HCT116 (cell line): ENCODE measurements around the gene IQCN. TPM values are rescaled to one million over a fixed set of nuclear protein-coding genes. Genes with fewer than 3 reads are reported as not detected.

Source experiments
- ATAC-seq: fragments of 200-7000 bp; cut with Tn5 transposase; 2 replicates; pipeline ENCODE4 v1.9.1; 2020; ENCODE audit warnings: mild to moderate bottlenecking, moderate library complexity
- BruUV-seq: library from RNA; stranded (reverse); fragments of 400-500 nt; replicated peaks from 2 replicates; lab custom pipeline; 2021; lab: Mats Ljungman, UMichigan
- CTCF ChIA-PET: fragments of 300-600 bp; sonication (Branson Sonifier 250); formaldehyde crosslinking; loops from one replicate; lab custom pipeline; 2021; ENCODE audit warnings: antibody characterized with exemption; lab: Charles Lee
- POLR2A ChIA-PET: fragments of 300-600, 350-600 bp; sonication (Branson Sonifier 250); formaldehyde crosslinking; loops from one replicate; lab custom pipeline; 2021; ENCODE audit warnings: antibody characterized with exemption; lab: Charles Lee
- RAD21 ChIA-PET, 2 experiments: fragments of 300-600 bp; sonication (Branson Sonifier 250); formaldehyde crosslinking; loops; one replicate each; lab custom pipeline; 2023; ENCODE audit warnings: low total read pairs in 2 of 2; ENCODE audit not compliant: uncharacterized antibody in 2 of 2, unreplicated experiment in 2 of 2, low non-redundant PET in 1 of 2; lab: Charles Lee
- DNase-seq: peaks from one replicate; pipeline ENCODE4 v3.0.0-alpha.2; 2010; ENCODE audit warnings: low read depth, low spot score
- H2AFZ ChIP-seq: fragments of 200-600 bp; shearing (Covaris generic), sonication (generic); 2 replicates; pipeline ENCODE4 v1.6.1; 2017; ENCODE audit warnings: low read depth, mixed run types, mixed read lengths, antibody characterized with exemption, low read length; ENCODE audit not compliant: poor library complexity, severe bottlenecking
- H3K27ac ChIP-seq: 2 replicates; pipeline ENCODE4 v1.5.1; 2012; ENCODE audit warnings: low read depth, low read length
- H3K27me3 ChIP-seq: fragments of 200-600 bp; sonication (generic); 2 replicates; pipeline ENCODE4 v1.6.1; 2016; ENCODE audit warnings: mixed run types, low read length, mixed read lengths; ENCODE audit not compliant: insufficient read depth
- H3K36me3 ChIP-seq, 2 experiments: fragments of 200-500 bp in 1 of 2; fragments of 200-600 bp in 1 of 2; sonication (Bioruptor generic) in 1 of 2; sonication (generic) in 1 of 2; 2 replicates each; pipeline versions ENCODE4 v1.5.1 to v1.6.1; 2014 to 2016; ENCODE audit warnings: low read length in 2 of 2, inconsistent platforms in 1 of 2, mixed read lengths in 1 of 2, mixed run types in 1 of 2; ENCODE audit not compliant: insufficient read depth in 2 of 2, control insufficient read depth in 1 of 2
- H3K4me1 ChIP-seq, 2 experiments: fragments of 200-600 bp in 1 of 2; sonication (generic) in 1 of 2; 2 replicates each; pipeline versions ENCODE4 v1.5.1 to v1.6.1; 2012 to 2017; ENCODE audit warnings: low read length in 2 of 2, inconsistent platforms in 1 of 2, mild to moderate bottlenecking in 1 of 2, mixed read lengths in 1 of 2, mixed run types in 1 of 2, moderate library complexity in 1 of 2; ENCODE audit not compliant: insufficient read depth in 2 of 2, control insufficient read depth in 1 of 2
- H3K4me2 ChIP-seq: fragments of 200-600 bp; sonication (generic); 2 replicates; pipeline ENCODE4 v1.6.1; 2017; ENCODE audit warnings: mixed run types, low read length, mixed read lengths
- H3K4me3 ChIP-seq, 2 experiments: fragments of 200-600 bp in 1 of 2; sonication (generic) in 1 of 2; replicated peaks in 1 of 2; 2 replicates each; pipeline ENCODE4 v1.5.1; 2011 to 2016; ENCODE audit warnings: low read length in 2 of 2, control low read depth in 1 of 2, low read depth in 1 of 2, mild to moderate bottlenecking in 1 of 2, mixed read lengths in 1 of 2, mixed run types in 1 of 2
- H3K79me2 ChIP-seq: fragments of 200-600 bp; sonication (generic); 2 replicates; pipeline ENCODE4 v1.6.1; 2017; ENCODE audit warnings: mild to moderate bottlenecking, mixed run types, low read length, moderate library complexity, mixed read lengths; ENCODE audit not compliant: insufficient read depth
- H3K9ac ChIP-seq: fragments of 200-600 bp; sonication (generic); 2 replicates; pipeline ENCODE4 v1.6.1; 2016; ENCODE audit warnings: low read length, mixed read lengths
- H3K9me2 ChIP-seq: fragments of 200-600 bp; sonication (generic), shearing (Covaris generic); 2 replicates; pipeline ENCODE4 v1.6.1; 2017; ENCODE audit warnings: mixed run types, mild to moderate bottlenecking, moderate library complexity; ENCODE audit not compliant: insufficient read depth
- H3K9me3 ChIP-seq, 2 experiments: fragments of 200-500 bp in 1 of 2; fragments of 200-600 bp in 1 of 2; sonication (Bioruptor generic) in 1 of 2; sonication (generic) in 1 of 2; 2 replicates each; pipeline ENCODE4 v1.6.1; 2014 to 2017; ENCODE audit warnings: low read length in 2 of 2, mixed read lengths in 2 of 2, inconsistent platforms in 1 of 2, low read depth in 1 of 2, mild to moderate bottlenecking in 1 of 2, mixed run types in 1 of 2, moderate library complexity in 1 of 2; ENCODE audit not compliant: control insufficient read depth in 1 of 2, insufficient read depth in 1 of 2
- H4K20me1 ChIP-seq: fragments of 200-600 bp; sonication (generic), shearing (Covaris generic); 2 replicates; pipeline ENCODE4 v1.6.1; 2017; ENCODE audit warnings: mixed run types, mild to moderate bottlenecking, moderate library complexity; ENCODE audit not compliant: insufficient read depth
- CBX3 ChIP-seq: IDR thresholded peaks from 2 replicates; pipeline ENCODE4 v1.6.1; 2012; ENCODE audit warnings: low read depth
- EGR1 ChIP-seq: IDR thresholded peaks from 2 replicates; pipeline ENCODE4 v1.6.1; 2012; ENCODE audit warnings: low read depth
- ELF1 ChIP-seq: IDR thresholded peaks from 2 replicates; pipeline ENCODE4 v1.6.1; 2012; ENCODE audit warnings: low read depth, borderline replicate concordance
- EZH2phosphoT487 ChIP-seq: fragments of 200-600 bp; IDR thresholded peaks from 2 replicates; pipeline ENCODE4 v1.6.1; 2018; ENCODE audit warnings: antibody characterized with exemption, borderline replicate concordance
- JUND ChIP-seq: IDR thresholded peaks from 2 replicates; pipeline ENCODE4 v1.6.1; 2012
- POLR2A ChIP-seq: IDR thresholded peaks from 2 replicates; pipeline ENCODE4 v1.7.0; 2011; ENCODE audit warnings: borderline replicate concordance; ENCODE audit not compliant: insufficient read depth, insufficient read length; ENCODE audit errors: extremely low read depth
- POLR2AphosphoS5 ChIP-seq: IDR thresholded peaks from 2 replicates; pipeline ENCODE4 v1.6.1; 2011; ENCODE audit warnings: mild to moderate bottlenecking, low read depth, low read length, moderate library complexity
- RAD21 ChIP-seq: IDR thresholded peaks from 2 replicates; pipeline ENCODE4 v1.6.1; 2012; ENCODE audit warnings: low read depth, mild to moderate bottlenecking
- SIN3A ChIP-seq: IDR thresholded peaks from 2 replicates; pipeline ENCODE4 v1.6.1; 2012; ENCODE audit warnings: low read depth
- SP1 ChIP-seq: IDR thresholded peaks from 2 replicates; pipeline ENCODE4 v1.6.1; 2012; ENCODE audit warnings: low read depth
- SRF ChIP-seq: IDR thresholded peaks from 2 replicates; pipeline ENCODE4 v1.6.1; 2012; ENCODE audit warnings: low read depth
- TCF7L2 ChIP-seq: IDR thresholded peaks from 2 replicates; pipeline ENCODE4 v1.7.0; 2011; ENCODE audit warnings: borderline replicate concordance, inconsistent platforms; ENCODE audit not compliant: insufficient read depth, insufficient read length; ENCODE audit errors: extremely low read depth
- YY1 ChIP-seq: IDR thresholded peaks from 2 replicates; pipeline ENCODE4 v1.6.1; 2011; ENCODE audit warnings: low read length, low read depth, moderate library complexity, mild to moderate bottlenecking; ENCODE audit not compliant: insufficient replicate concordance; ENCODE audit errors: extremely low read depth
- ZNF274 ChIP-seq: fragments of 200-500 bp; sonication (Bioruptor generic); IDR thresholded peaks from 2 replicates; pipeline ENCODE4 v1.6.1; 2014; ENCODE audit warnings: mild to moderate bottlenecking, low read depth, low read length, inconsistent platforms
- intact Hi-C: fragments of 100-400 bp; cut with micrococcal nuclease; formaldehyde crosslinking; loops from 2 replicates; pipeline ENCODE4 v1.10.0; 2022
- total RNA-seq: library from RNA; stranded (reverse); gene quantifications from one replicate; pipeline ENCODE4 v1.2.1, GENCODE V29; 2021; ENCODE audit not compliant: unreplicated experiment
- TF ChIP-seq, protein P1 (sequence below): IDR thresholded peaks from 2 replicates; pipeline ENCODE4 v1.6.1; 2011; ENCODE audit warnings: mild to moderate bottlenecking, low read length, moderate library complexity; ENCODE audit not compliant: insufficient replicate concordance; ENCODE audit errors: extremely low read depth
- TF ChIP-seq, protein P2 (sequence below), 3 experiments: fragments of 200-600 bp in 1 of 3; sonication (generic) in 1 of 3; IDR thresholded peaks in 2 of 3; conservative IDR thresholded peaks in 1 of 3; 2 replicates each; pipeline ENCODE4 v1.5.1; 2012 to 2017; ENCODE audit warnings: low read depth in 2 of 3, low read length in 2 of 3, antibody characterized with exemption in 1 of 3, borderline replicate concordance in 1 of 3, control low read depth in 1 of 3, mild to moderate bottlenecking in 1 of 3, mixed read lengths in 1 of 3, mixed run types in 1 of 3, moderate library complexity in 1 of 3; ENCODE audit not compliant: insufficient read depth in 1 of 3
- TF ChIP-seq, protein P3 (sequence below): IDR thresholded peaks from 2 replicates; pipeline ENCODE4 v1.6.1; 2012

The IQCN gene
- total RNA-seq, 1 experiment from 2014 or later, result 4.8 TPM

DNA sequence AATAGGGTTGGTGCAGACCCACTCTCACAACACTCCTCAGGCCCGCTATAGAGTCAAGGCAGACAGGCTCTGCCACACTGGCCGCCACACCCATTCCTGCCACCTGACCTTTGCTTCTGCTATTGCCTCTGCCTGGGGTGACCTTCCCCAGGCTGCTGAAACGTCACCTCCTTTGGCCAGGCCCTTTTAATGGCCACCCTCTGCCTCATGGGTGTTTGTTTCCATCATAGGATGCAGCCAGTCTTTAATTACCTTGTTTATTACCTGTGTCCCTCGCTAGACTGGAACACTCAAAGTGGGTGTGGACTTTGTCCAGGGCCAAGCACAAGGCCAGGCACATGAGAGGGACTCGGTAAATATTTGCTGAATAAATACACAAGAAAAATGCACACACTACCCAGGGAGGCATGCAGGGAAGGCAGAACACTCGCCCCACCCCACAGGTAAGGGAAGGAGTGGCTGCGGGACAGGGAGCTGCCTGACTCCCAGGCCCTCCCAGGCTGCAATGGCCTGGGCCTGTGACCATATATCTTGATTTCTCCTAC, 45.4 kb upstream of the IQCN start:
- CTCF ChIA-PET, result interaction anchor here (1.0 to 1.3 kb wide), 2 partner anchors 9 to 40 kb away, joined by 3 to 4 read pairs; no protein-coding TSS in a partner anchor
- POLR2A ChIA-PET, result interaction anchor here (1.6 to 3.7 kb wide), 3 partner anchors 15 to 41 kb away, joined by 3 to 52 read pairs (median 17); partner anchors contain the start of gene JUND
- peak overlapping the region; percentile 87; the same call in 1 of the 2 replicates for H3K4me2 ChIP-seq
- H3K4me1 ChIP-seq, result peaks cover 52 to 57% of the 10 kb centered on the region in 2 experiments
- peaks cover 78% of the 10 kb centered on the region for H3K79me2 ChIP-seq
- peak overlapping the region; percentile 20 for H3K27ac ChIP-seq
- H4K20me1 ChIP-seq, result no peaks in the 10 kb centered on the region
- no peak for ATAC-seq
- no peak overlapping the region for H3K4me3 ChIP-seq
- no peak for DNase-seq
- TF ChIP-seq EGR1, result no peak
- TF ChIP-seq CBX3, result no peak
- TF ChIP-seq POLR2AphosphoS5, result no peak
- TF ChIP-seq, protein P1, sequence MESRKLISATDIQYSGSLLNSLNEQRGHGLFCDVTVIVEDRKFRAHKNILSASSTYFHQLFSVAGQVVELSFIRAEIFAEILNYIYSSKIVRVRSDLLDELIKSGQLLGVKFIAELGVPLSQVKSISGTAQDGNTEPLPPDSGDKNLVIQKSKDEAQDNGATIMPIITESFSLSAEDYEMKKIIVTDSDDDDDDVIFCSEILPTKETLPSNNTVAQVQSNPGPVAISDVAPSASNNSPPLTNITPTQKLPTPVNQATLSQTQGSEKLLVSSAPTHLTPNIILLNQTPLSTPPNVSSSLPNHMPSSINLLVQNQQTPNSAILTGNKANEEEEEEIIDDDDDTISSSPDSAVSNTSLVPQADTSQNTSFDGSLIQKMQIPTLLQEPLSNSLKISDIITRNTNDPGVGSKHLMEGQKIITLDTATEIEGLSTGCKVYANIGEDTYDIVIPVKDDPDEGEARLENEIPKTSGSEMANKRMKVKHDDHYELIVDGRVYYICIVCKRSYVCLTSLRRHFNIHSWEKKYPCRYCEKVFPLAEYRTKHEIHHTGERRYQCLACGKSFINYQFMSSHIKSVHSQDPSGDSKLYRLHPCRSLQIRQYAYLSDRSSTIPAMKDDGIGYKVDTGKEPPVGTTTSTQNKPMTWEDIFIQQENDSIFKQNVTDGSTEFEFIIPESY, result no peak
- no peak for TF ChIP-seq ZNF274
- TF ChIP-seq TCF7L2, result no peak
- TF ChIP-seq EZH2phosphoT487, result no peak
- TF ChIP-seq SP1, result no peak
- TF ChIP-seq, protein P2, sequence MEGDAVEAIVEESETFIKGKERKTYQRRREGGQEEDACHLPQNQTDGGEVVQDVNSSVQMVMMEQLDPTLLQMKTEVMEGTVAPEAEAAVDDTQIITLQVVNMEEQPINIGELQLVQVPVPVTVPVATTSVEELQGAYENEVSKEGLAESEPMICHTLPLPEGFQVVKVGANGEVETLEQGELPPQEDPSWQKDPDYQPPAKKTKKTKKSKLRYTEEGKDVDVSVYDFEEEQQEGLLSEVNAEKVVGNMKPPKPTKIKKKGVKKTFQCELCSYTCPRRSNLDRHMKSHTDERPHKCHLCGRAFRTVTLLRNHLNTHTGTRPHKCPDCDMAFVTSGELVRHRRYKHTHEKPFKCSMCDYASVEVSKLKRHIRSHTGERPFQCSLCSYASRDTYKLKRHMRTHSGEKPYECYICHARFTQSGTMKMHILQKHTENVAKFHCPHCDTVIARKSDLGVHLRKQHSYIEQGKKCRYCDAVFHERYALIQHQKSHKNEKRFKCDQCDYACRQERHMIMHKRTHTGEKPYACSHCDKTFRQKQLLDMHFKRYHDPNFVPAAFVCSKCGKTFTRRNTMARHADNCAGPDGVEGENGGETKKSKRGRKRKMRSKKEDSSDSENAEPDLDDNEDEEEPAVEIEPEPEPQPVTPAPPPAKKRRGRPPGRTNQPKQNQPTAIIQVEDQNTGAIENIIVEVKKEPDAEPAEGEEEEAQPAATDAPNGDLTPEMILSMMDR (IDR thresholded peaks at IDR 0.05 in 2 of 3, conservative IDR thresholded peaks at IDR 0.05 in 1 of 3; ENCODE audit: borderline replicate concordance in 1 of 3, insufficient read depth in 1 of 3, low read depth in 2 of 3, low read length in 2 of 3), result no peak
- no peak for TF ChIP-seq SRF
- no peak for TF ChIP-seq RAD21
- TF ChIP-seq SIN3A, result no peak
- no peak for TF ChIP-seq YY1
- TF ChIP-seq POLR2A, result no peak
- TF ChIP-seq, protein P3, sequence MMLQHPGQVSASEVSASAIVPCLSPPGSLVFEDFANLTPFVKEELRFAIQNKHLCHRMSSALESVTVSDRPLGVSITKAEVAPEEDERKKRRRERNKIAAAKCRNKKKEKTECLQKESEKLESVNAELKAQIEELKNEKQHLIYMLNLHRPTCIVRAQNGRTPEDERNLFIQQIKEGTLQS, result no peak
- no peak for TF ChIP-seq JUND
- TF ChIP-seq ELF1, result no peak
- RAD21 ChIA-PET, result no interaction called here
- 0 out of 2 replicates have a peak overlapping the region, but pooled peaks have one; percentile 3 for H3K9ac ChIP-seq
- BruUV-seq, result no TSS peak
- no peaks in the 10 kb centered on the region for H3K27me3 ChIP-seq
- no peak overlapping the region for H2AFZ ChIP-seq
- no peaks in the 10 kb centered on the region for H3K9me2 ChIP-seq
- intact Hi-C loops, result loop anchor here (10.0 kb wide), 1 partner anchor 115 kb away; the partner anchor contains the start of gene RAB3A
- H3K36me3 ChIP-seq, result peaks cover 5 to 24% of the 10 kb centered on the region in 2 experiments
- no peaks in the 10 kb centered on the region for H3K9me3 ChIP-seq
